KOPT-K1 (cell line): ENCODE results near the gene COBL.

Experiments
- H3K27ac ChIP-seq: fragments of 200-600 bp; sonication (generic); 2 replicates; pipeline ENCODE4 v1.5.1; 2016; ENCODE audit warnings: antibody characterized with exemption, mild to moderate bottlenecking, low read depth, low read length; ENCODE audit not compliant: poor library complexity, severe bottlenecking
- H3K36me3 ChIP-seq: fragments of 200-600 bp; sonication (generic); 2 replicates; pipeline ENCODE4 v1.5.1; 2017; ENCODE audit warnings: antibody characterized with exemption, mild to moderate bottlenecking, low read length, moderate library complexity; ENCODE audit not compliant: insufficient read depth
- H3K9me3 ChIP-seq: fragments of 200-600 bp; sonication (generic); 2 replicates; pipeline ENCODE4 v1.5.1; 2017; ENCODE audit warnings: antibody characterized with exemption, low read length, mild to moderate bottlenecking; ENCODE audit not compliant: insufficient read depth, poor library complexity, severe bottlenecking

The COBL gene

GRCh38 chr7:51244885-51245284 is 71.7 kb downstream of the COBL start:
- Histone ChIP-seq H3K36me3 (no peaks in the 10 kb centered on the region), H3K27ac (no peak overlapping the region), H3K9me3 (no peaks in the 10 kb centered on the region)

- Histone ChIP-seq H3K27ac (no peak overlapping the region), H3K9me3 (no peaks in the 10 kb centered on the region), H3K36me3 (no peaks in the 10 kb centered on the region)
Measured at GRCh38 chr7:51244053-51244452, 72.6 kb downstream of the COBL start.

GRCh38 chr7:51243631-51244030 is 73.0 kb downstream of the COBL start:
- Histone ChIP-seq H3K9me3 (no peaks in the 10 kb centered on the region), H3K36me3 (no peaks in the 10 kb centered on the region), H3K27ac (no peak overlapping the region)

DNA sequence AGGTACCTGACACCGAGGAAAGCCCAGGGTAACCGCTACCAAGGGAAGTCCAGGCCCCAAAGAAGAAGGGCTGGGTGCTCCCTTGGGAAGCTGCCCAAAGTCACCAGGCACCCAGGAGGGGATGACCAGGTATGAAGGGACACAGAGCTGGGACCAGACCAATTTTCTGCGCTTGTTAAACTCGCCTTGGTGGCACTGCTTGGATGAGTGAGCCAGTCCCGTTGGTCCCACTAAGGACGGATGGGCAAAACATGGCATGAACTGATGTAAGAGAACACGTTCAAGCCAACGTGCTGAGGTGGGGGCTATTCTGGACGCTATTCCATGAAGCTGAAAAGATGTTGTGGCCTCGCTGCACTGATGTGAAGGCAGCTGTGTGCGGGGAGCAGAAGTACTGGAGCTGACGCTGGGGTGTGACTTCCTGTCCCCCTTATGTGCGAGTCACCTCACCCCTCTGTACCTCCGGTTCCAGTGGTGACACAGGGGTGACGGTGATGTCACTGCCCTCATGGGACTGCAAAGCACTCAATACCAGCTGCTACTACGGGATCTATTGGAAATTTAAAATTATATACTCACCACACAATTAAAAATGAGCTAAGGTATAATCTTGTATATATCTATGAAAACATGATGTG is 73.6 kb downstream of the COBL start:
- no peaks in the 10 kb centered on the region for H3K36me3 ChIP-seq
- H3K9me3 ChIP-seq = no peaks in the 10 kb centered on the region
- no peak overlapping the region for H3K27ac ChIP-seq

DNA sequence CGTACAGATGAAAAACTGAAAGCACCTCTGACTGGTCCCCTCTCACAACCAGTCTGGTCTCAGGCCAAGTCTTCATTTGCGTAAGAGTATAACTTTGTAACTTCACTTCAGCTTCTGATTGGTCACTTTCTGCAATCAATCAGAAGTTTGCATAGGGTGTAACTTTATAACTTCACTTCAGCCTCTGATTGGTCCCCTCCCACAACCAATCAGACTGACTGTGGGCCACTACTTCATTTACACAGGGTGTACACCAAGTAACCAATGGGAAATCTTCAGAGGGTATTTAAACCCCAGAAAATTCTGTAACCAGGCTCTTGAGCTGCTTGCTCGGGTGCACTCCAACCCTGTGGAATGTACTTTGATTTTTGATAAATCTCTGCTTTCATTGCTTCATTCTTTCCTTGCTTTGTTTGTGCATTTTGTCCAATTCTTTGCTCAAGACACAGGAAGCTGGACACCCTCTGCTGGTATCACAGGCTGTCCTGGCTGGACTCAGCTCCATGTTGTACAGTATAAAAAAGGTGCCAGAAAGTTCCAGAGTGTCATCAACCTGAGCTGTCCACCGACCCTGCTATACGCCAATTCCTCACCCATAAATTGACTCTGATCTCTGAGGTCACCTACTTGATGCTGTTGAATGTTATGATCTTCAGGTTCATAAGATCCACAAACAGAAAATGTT is 74.5 kb downstream of the COBL start:
- H3K36me3 ChIP-seq = no peaks in the 10 kb centered on the region
- no peaks in the 10 kb centered on the region for H3K9me3 ChIP-seq
- H3K27ac ChIP-seq = no peak overlapping the region

- Histone ChIP-seq H3K9me3 (no peaks in the 10 kb centered on the region), H3K36me3 (no peaks in the 10 kb centered on the region), H3K27ac (no peak overlapping the region)
Measured at GRCh38 chr7:51240868-51241267, 75.7 kb downstream of the COBL start.

- Histone ChIP-seq H3K27ac (no peak overlapping the region), H3K36me3 (no peaks in the 10 kb centered on the region)
Measured at GRCh38 chr7:51239691-51240090, 76.9 kb downstream of the COBL start.

DNA sequence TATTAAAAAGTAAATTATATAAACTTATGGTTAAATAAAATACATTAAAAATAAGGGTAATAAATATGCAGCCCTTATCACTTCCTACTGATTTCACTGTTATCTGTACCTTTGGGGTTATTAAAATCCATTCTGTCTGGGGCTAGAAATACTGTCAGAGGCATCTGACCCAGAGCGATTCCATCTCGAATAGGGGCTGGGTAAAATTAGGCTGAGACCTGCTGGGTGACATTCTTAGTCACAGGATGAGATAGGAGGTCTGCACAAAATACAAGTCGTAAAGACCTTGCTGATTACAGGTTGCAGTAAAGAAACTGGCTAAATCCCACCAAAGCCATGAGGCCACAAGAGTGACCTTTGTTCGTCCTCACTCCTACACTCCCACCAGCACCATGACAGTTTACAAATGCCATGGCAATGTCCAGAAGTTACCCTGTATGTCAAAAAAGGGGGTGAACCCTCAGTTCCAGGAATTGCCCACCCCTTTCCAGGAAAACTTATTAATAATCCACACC is 77.6 kb downstream of the COBL start:
- Histone ChIP-seq H3K27ac (no peak overlapping the region), H3K36me3 (no peaks in the 10 kb centered on the region), H3K9me3 (no peaks in the 10 kb centered on the region)

More at GRCh38 chr7:51239691-51240090, 76.9 kb downstream of the COBL start:
- H3K9me3 ChIP-seq = no peaks in the 10 kb centered on the region

- no peak overlapping the region for H3K27ac ChIP-seq
- no peaks in the 10 kb centered on the region for H3K9me3 ChIP-seq
- no peaks in the 10 kb centered on the region for H3K36me3 ChIP-seq
Measured at GRCh38 chr7:51237446-51238133, 79.0 kb downstream of the COBL start.

DNA sequence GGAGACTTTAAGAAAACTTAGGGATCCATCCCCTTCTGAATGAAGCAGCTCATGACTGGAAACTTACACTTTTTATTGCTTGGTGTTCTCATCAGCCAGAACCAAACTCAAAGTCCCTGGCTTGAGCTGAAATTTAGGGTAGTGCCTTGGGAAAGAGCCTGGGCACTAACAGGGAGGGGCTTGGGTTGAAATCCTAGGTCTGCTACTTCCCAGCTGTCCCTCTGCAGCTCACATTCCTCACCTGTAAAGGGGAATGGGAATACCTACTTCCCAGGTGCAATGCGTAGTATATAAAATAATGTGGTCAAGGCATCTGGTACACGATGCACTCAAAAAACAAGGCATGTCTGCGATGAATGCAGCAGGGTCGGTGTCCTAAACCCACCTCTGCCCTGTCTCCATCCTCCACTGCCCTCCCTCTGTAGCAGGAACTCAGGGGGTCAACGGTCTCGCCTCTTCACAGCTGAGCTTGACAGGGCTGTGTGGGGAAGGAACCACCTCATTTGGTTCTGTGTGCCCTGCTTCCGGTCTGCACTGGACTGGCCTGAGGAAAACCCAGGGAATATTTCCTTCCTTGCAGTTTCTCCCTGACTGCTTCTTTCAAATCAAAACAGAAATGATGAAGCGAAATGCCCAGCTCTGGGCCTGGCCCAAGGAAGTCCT is 80.0 kb downstream of the COBL start:
- no peaks in the 10 kb centered on the region for H3K36me3 ChIP-seq
- no peaks in the 10 kb centered on the region for H3K9me3 ChIP-seq
- H3K27ac ChIP-seq = no peak overlapping the region

DNA sequence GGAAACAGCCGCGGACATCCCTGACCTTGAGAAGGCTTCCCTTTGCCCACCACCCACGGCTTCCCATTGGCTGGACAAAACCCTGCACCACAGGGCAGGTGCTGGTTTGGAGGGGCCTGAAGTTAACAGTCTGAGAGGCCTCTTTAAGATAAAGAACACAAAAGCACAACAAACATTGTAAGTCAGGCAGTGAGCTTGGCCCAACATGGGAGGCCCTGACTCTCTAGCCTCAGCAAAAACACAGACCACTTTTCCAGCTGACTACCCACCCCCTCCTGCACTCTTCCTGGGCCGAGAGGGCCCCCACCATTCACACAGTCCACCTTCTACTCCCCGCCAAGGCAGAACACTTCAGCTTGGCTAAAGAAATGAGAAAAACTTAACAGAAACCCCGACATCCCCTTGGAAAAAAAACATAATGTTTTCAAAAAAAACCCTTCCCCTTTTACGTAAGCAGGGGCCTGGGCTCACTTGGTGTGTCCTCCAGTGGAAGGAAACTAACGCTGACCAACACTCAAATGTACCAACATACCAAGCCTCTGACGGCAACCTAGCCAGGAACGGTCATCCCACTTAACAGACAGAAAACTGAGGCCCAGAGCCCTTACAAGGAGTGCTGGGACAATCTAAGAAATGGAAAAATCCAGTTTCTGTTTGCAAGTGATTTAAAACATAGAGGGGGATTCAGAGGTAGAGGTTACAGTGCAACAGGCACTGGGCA is 80.9 kb downstream of the COBL start:
- Histone ChIP-seq H3K36me3 (no peaks in the 10 kb centered on the region), H3K9me3 (no peaks in the 10 kb centered on the region), H3K27ac (no peak overlapping the region)

DNA sequence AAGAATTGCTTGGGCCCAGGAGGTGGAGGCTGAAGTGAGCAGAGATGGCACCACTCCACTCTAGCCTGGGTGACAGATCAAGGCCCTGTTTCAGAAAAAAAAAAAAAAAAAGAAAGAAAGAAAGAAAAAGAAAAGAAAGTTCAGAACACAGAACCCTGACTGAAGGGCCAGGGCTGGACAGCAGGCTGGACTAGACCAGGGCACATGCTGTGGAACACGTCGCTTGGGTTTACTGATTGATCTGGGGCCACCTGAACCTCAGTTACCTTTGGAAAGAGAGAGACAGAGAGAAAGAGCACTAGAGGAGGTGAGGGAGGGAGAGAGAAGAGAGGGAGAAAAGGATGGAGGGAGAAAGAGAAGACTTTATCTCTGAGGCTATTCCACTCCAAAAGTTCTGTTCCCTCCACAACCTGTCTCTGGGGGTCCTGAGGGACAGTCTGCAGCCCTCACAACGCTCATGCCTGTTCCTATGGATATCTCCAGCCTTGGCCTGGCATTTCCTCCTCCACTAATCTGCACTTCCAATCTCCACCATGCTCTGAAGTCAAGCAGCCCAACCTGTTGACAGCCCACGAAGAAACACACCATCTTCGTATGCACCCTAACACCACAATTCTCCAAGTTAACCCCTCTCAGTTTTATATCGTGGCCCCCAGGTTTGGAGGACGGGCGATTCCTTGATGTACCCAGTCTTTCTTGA is 81.8 kb downstream of the COBL start:
- Histone ChIP-seq H3K36me3 (no peaks in the 10 kb centered on the region), H3K9me3 (no peaks in the 10 kb centered on the region), H3K27ac (no peak overlapping the region)

- H3K27ac ChIP-seq = no peak overlapping the region
- H3K36me3 ChIP-seq = no peaks in the 10 kb centered on the region
- H3K9me3 ChIP-seq = no peaks in the 10 kb centered on the region
Measured at GRCh38 chr7:51234139-51234538, 82.5 kb downstream of the COBL start.

- Histone ChIP-seq H3K9me3 (no peaks in the 10 kb centered on the region), H3K36me3 (no peaks in the 10 kb centered on the region), H3K27ac (no peak overlapping the region)
Measured at GRCh38 chr7:51233374-51233773, 83.2 kb downstream of the COBL start.
